ENCODE data around the gene ABCC9.

GRCh38 chr12:21925296-21925913 lies 15.8 kb downstream of the ABCC9 start:
- TF ChIP-seq CTCF (IDR thresholded peaks at IDR 0.05): no peak
- TF ChIP-seq POLR2A (IDR thresholded peaks at IDR 0.05): no peak
- TF ChIP-seq EP300 (IDR thresholded peaks at IDR 0.05): no peak

Measured in ovary (tissue), 3 donors.